Neural progenitor cell (in vitro differentiated cells): ENCODE results near the gene WDR64.

Experiments
- CTCF ChIP-seq: fragments of 200-600 bp; sonication (generic); IDR thresholded peaks from 2 replicates; pipeline ENCODE4 v1.5.1; 2017; ENCODE audit warnings: antibody characterized with exemption, mild to moderate bottlenecking
- EZH2 ChIP-seq: fragments of 200-600 bp; sonication (generic); IDR thresholded peaks from 2 replicates; pipeline ENCODE4 v1.6.1; 2017; ENCODE audit warnings: antibody characterized with exemption, mild to moderate bottlenecking, moderate library complexity

- TF ChIP-seq CTCF (no peak), EZH2 (no peak)
These were observed 6.9 kb upstream of the WDR64 start for GRCh38 chr1:241645199-241645598.
